ENCODE data around the gene GALNT17. TPM values are rescaled to one million over a fixed set of nuclear protein-coding genes. Genes with fewer than 3 reads are reported as not detected.
"Not testable (repeated sequence)": the region's sequence is repeated elsewhere in the genome, so short reads cannot be mapped to it uniquely, and the experiment has no call there.

The GALNT17 gene
- total RNA-seq, 4 donors from 2014 or later: 66.0 to 97.9 (median 76.0) TPM

DNA sequence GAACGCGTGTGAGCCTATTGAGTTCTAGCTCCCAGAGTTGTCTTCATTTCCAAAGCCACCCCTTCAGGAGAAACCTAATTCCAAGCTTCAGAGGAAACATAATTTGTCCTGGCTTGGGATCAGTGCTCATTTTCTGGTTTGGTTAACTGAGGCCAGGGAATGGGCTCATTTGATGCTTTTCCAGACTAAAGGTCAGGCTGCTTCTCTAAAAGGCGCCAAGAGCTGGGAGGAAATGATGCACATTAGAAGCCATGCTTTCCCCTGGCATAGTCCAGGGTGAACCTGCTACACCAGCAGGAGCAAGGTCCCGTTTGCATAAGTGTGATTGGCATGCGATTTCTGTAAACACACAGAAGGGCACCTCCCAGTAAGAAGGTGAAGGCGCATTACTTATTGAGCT, 435.0 kb downstream of the GALNT17 start:
- Histone ChIP-seq H3K27ac (no peak overlapping the region), H3K9me3 (no peaks in the 10 kb centered on the region), H3K27me3 (no peaks in the 10 kb centered on the region), H3K4me3 (no peak overlapping the region), H3K4me1 (no peaks in the 10 kb centered on the region), H3K36me3 (peaks cover 0 to 6% (median 0%) of the 10 kb centered on the region in 3 donors)
- DNase-seq (ENCODE audit: low spot score in 2 of 2): no peak
- 82 to 87% methylated on average over 6 of the region's 6 CpGs for WGBS, 2 donors
- TF ChIP-seq POLR2A (IDR thresholded peaks at IDR 0.05) (no peak), EP300 (IDR thresholded peaks at IDR 0.05) (no peak)
- TF ChIP-seq, protein P1, sequence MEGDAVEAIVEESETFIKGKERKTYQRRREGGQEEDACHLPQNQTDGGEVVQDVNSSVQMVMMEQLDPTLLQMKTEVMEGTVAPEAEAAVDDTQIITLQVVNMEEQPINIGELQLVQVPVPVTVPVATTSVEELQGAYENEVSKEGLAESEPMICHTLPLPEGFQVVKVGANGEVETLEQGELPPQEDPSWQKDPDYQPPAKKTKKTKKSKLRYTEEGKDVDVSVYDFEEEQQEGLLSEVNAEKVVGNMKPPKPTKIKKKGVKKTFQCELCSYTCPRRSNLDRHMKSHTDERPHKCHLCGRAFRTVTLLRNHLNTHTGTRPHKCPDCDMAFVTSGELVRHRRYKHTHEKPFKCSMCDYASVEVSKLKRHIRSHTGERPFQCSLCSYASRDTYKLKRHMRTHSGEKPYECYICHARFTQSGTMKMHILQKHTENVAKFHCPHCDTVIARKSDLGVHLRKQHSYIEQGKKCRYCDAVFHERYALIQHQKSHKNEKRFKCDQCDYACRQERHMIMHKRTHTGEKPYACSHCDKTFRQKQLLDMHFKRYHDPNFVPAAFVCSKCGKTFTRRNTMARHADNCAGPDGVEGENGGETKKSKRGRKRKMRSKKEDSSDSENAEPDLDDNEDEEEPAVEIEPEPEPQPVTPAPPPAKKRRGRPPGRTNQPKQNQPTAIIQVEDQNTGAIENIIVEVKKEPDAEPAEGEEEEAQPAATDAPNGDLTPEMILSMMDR (IDR thresholded peaks at IDR 0.05): no peak

DNA sequence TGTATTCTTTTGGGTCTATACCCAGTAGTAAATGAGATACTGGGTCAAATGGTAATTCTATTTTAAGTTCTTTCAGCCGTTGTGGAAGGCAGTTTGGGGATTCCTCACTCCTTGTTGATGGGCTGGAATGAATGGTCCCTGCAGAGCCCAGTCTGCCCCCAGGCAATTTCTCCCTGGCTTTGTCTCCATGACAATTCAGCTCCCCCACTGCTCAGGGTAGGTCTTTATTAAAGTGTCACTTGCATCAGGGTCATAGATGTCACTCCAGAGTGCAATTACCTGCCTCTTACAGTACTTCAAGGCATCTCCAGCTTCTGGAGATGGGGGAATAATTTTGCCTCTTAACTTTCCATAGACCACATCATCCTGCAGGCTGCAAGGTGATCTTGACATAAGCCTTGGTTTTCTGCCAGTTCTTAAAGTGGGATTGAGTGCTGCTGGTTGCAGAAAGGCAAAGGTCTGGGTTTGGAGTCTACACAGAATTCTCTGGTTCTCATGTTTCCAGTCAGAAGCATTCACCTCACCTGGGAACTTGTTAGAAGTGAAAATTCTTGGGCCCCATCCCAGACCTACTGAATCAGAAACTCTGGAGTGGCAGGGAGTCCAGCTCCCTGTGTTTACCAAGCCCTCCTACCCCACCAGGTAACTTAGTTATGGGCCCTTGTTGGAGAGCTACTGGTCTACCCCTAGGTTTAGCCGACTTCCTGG, 442.4 kb downstream of the GALNT17 start:
- Histone ChIP-seq H3K9me3 (no peaks in the 10 kb centered on the region), H3K27me3 (no peaks in the 10 kb centered on the region), H3K4me3 (no peak overlapping the region), H3K36me3 (peaks cover 0 to 6% (median 0%) of the 10 kb centered on the region in 3 donors), H3K27ac (no peak overlapping the region), H3K4me1 (no peaks in the 10 kb centered on the region)
- 47 to 62% methylated on average over 2 of the region's 2 CpGs for WGBS, 2 donors
- DNase-seq (ENCODE audit: low spot score in 2 of 2): no peak
- TF ChIP-seq, protein P1 (IDR thresholded peaks at IDR 0.05): no peak
- TF ChIP-seq EP300 (IDR thresholded peaks at IDR 0.05): no peak
- no peak for TF ChIP-seq POLR2A (IDR thresholded peaks at IDR 0.05)

DNA sequence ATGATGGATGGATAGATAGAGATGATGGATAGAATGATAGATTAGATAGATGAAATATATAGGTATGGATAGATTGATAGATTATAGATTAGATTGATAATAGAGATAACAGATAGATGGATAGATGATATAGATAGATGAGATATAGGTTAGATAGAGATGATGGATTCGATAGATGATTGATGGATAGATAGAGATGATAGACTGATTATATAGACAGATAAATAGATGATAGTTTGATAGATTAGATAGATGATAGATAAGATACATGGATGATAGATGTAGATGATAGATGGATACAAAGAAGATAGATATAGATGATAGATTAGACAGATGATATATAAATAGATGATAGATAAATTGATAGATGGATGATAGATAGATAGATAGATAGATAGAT, 448.1 kb downstream of the GALNT17 start:
- no peak for DNase-seq (ENCODE audit: low spot score in 2 of 2)
- no peaks in the 10 kb centered on the region for H3K9me3 ChIP-seq
- H3K27me3 ChIP-seq: no peaks in the 10 kb centered on the region
- H3K4me3 ChIP-seq: no peak overlapping the region
- no peak overlapping the region for H3K27ac ChIP-seq
- 93 to 96% methylated on average over 1 of the region's 1 CpG for WGBS, 2 donors
- H3K4me1 ChIP-seq: no peaks in the 10 kb centered on the region
- no peaks in the 10 kb centered on the region for H3K36me3 ChIP-seq
- TF ChIP-seq, protein P1 (IDR thresholded peaks at IDR 0.05): no peak
- TF ChIP-seq EP300 (IDR thresholded peaks at IDR 0.05) (no peak), POLR2A (IDR thresholded peaks at IDR 0.05) (no peak)

DNA sequence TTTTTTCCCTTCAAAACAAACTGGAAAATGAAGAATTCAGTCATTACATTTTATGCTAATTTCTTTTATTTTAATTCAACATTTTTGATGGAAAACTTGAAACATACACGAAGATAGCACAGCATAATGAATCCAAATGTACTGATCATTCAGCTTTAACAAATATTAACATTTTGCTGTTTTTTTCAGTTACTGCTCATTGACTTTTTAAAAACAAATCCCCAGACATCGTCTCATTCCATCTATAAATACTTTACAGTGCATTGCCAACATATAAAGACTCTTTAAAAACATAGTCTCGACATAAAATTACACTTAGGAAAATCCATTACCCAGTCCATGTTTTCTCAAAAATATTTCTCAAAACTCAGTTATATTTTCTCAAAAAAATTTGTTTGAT, 452.3 kb downstream of the GALNT17 start:
- H3K9me3 ChIP-seq: peaks cover 0 to 17% (median 2%) of the 10 kb centered on the region in 4 donors
- H3K4me3 ChIP-seq: no peak overlapping the region
- TF ChIP-seq EP300 (IDR thresholded peaks at IDR 0.05) (no peak), POLR2A (IDR thresholded peaks at IDR 0.05) (no peak)
- TF ChIP-seq, protein P1 (IDR thresholded peaks at IDR 0.05): no peak
- no peaks in the 10 kb centered on the region for H3K27me3 ChIP-seq
- H3K27ac ChIP-seq: no peak overlapping the region
- WGBS, 2 donors: 28 to 41% methylated on average over 3 of the region's 3 CpGs
- H3K36me3 ChIP-seq: peaks cover 0 to 6% (median 0%) of the 10 kb centered on the region in 3 donors
- no peaks in the 10 kb centered on the region for H3K4me1 ChIP-seq
- DNase-seq (ENCODE audit: low spot score in 2 of 2): no peak

DNA sequence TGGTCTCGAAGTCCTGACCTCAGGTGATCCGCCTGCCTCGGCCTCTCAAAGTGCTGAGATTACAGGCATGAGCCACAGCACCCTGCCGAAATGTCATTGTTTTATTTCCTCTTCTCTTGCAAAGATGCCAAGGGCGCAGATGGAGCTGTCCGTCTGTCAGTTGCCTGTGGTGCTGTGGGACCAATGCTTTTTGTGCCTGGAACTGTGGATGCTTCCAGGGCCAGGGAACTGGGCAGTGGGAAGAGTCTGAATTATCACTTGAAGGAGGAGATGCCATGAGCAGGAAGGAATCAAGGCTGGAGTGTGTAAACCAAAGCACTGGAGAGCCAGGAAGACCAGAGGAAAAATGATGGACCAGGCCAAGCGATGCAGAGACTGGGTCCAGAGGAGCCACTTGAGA, 459.9 kb downstream of the GALNT17 start:
- H3K27me3 ChIP-seq: no peaks in the 10 kb centered on the region
- TF ChIP-seq EP300 (IDR thresholded peaks at IDR 0.05) (no peak), POLR2A (IDR thresholded peaks at IDR 0.05) (no peak)
- TF ChIP-seq, protein P1 (IDR thresholded peaks at IDR 0.05): no peak
- H3K4me3 ChIP-seq: no peak overlapping the region
- H3K4me1 ChIP-seq: no peaks in the 10 kb centered on the region
- WGBS, 2 donors: 87 to 97% methylated on average over 7 of the region's 7 CpGs
- peak overlapping the region in 2 of 4 donors; percentile 36 to 62 for H3K27ac ChIP-seq
- no peak for DNase-seq (ENCODE audit: low spot score in 2 of 2)
- H3K9me3 ChIP-seq: peaks cover 0 to 17% (median 2%) of the 10 kb centered on the region in 4 donors
- H3K36me3 ChIP-seq: peaks cover 0 to 6% (median 0%) of the 10 kb centered on the region in 3 donors

DNA sequence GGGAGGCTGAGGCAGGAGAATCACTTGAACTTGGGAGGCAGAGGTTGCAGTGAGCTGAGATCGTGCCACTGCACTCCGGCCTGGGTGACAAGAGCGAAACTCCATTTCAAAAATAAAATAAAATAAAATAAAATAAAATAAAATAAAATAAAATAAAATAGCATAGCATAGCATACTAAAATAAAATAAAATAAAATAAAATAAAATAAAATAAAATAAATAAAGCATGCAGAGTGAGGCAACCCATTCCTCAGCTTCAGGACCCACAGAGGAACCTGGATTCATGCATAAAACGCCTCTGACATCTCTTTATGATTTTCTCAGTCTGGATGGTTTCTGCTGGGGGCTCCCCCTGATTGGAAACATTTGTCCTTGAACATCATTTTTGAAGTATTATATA, 460.4 kb downstream of the GALNT17 start:
- DNase-seq (ENCODE audit: low spot score in 2 of 2); H3K4me1 ChIP-seq; H3K27me3 ChIP-seq; H3K4me3 ChIP-seq; H3K36me3 ChIP-seq: not testable (repeated sequence)
- Histone ChIP-seq H3K9me3 (peaks cover 0 to 17% (median 2%) of the 10 kb centered on the region in 4 donors), H3K27ac (peak overlapping the region in 2 of 4 donors; percentile 36 to 72)
- 80 to 96% methylated on average over 4 of the region's 4 CpGs for WGBS, 2 donors
